ENCODE results near the gene ZNF467.

The ZNF467 gene

DNA sequence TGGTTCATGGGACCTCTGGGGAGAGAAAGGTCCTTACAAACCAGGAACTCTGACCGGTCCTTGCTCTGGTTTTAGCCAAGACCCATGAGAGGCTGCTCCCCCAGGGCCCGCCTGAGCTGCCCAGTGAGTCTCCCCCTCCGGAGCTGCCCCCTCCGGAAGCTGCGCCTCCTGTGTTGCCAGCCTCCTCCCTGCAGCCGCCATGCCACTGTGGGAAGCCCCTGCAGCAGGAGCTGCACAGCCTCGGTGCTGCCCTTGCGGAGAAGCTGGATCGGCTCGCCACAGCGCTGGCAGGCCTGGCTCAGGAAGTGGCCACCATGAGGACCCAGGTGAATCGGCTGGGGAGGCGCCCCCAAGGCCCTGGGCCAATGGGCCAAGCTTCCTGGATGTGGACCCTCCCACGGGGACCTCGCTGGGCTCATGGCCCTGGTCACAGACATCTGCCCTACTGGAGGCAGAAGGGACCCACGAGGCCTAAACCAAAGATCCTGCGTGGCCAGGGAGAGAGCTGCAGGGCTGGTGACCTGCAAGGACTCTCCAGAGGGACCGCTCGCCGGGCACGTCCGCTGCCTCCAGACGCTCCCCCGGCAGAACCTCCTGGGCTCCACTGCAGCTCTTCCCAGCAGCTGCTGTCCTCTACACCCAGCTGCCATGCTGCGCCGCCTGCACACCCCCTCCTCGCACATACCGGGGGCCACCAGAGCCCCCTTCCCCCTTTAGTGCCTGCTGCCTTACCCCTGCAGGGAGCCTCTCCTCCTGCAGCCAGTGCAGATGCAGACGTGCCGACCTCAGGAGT is 40.1 kb downstream of the ZNF467 start:
- no peak for ATAC-seq
- TF ChIP-seq, protein P1, sequence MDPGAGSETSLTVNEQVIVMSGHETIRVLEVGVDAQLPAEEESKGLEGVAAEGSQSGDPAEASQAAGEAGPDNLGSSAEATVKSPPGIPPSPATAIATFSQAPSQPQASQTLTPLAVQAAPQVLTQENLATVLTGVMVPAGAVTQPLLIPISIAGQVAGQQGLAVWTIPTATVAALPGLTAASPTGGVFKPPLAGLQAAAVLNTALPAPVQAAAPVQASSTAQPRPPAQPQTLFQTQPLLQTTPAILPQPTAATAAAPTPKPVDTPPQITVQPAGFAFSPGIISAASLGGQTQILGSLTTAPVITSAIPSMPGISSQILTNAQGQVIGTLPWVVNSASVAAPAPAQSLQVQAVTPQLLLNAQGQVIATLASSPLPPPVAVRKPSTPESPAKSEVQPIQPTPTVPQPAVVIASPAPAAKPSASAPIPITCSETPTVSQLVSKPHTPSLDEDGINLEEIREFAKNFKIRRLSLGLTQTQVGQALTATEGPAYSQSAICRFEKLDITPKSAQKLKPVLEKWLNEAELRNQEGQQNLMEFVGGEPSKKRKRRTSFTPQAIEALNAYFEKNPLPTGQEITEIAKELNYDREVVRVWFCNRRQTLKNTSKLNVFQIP (CRISPR knock-in tag; IDR thresholded peaks at IDR 0.05; ENCODE audit: borderline replicate concordance, low read depth): no peak
- TF ChIP-seq, protein P2, sequence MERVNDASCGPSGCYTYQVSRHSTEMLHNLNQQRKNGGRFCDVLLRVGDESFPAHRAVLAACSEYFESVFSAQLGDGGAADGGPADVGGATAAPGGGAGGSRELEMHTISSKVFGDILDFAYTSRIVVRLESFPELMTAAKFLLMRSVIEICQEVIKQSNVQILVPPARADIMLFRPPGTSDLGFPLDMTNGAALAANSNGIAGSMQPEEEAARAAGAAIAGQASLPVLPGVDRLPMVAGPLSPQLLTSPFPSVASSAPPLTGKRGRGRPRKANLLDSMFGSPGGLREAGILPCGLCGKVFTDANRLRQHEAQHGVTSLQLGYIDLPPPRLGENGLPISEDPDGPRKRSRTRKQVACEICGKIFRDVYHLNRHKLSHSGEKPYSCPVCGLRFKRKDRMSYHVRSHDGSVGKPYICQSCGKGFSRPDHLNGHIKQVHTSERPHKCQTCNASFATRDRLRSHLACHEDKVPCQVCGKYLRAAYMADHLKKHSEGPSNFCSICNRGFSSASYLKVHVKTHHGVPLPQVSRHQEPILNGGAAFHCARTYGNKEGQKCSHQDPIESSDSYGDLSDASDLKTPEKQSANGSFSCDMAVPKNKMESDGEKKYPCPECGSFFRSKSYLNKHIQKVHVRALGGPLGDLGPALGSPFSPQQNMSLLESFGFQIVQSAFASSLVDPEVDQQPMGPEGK (CRISPR knock-in tag; IDR thresholded peaks at IDR 0.05; ENCODE audit: borderline replicate concordance): no peak

DNA sequence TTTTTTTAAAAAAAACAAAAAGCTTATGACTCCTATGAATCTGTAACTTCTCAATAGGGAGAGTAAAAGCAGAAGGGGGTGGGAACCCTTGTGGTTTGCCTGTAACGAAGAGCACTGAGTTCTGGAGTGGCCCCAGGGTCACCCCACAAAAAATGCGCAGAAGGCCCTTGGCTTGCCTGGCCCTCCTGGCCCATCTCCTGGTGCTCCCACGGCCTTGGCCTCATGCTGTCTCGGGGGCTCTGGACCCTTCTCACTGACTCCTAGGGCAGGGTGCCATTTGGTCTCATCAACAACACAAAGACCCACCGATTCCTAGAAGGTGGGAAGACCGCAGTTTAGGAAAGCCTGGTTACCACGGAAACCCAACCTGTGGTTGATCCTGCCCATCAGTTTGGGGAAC is 40.8 kb downstream of the ZNF467 start:
- ATAC-seq: no peak
- TF ChIP-seq TOX (CRISPR knock-in tag; IDR thresholded peaks at IDR 0.05; ENCODE audit: borderline replicate concordance) (no peak), SNAI2 (CRISPR knock-in tag; IDR thresholded peaks at IDR 0.05) (no peak), ARNTL (CRISPR knock-in tag; IDR thresholded peaks at IDR 0.05; ENCODE audit: borderline replicate concordance, low read depth) (no peak)
- TF ChIP-seq, protein P3, sequence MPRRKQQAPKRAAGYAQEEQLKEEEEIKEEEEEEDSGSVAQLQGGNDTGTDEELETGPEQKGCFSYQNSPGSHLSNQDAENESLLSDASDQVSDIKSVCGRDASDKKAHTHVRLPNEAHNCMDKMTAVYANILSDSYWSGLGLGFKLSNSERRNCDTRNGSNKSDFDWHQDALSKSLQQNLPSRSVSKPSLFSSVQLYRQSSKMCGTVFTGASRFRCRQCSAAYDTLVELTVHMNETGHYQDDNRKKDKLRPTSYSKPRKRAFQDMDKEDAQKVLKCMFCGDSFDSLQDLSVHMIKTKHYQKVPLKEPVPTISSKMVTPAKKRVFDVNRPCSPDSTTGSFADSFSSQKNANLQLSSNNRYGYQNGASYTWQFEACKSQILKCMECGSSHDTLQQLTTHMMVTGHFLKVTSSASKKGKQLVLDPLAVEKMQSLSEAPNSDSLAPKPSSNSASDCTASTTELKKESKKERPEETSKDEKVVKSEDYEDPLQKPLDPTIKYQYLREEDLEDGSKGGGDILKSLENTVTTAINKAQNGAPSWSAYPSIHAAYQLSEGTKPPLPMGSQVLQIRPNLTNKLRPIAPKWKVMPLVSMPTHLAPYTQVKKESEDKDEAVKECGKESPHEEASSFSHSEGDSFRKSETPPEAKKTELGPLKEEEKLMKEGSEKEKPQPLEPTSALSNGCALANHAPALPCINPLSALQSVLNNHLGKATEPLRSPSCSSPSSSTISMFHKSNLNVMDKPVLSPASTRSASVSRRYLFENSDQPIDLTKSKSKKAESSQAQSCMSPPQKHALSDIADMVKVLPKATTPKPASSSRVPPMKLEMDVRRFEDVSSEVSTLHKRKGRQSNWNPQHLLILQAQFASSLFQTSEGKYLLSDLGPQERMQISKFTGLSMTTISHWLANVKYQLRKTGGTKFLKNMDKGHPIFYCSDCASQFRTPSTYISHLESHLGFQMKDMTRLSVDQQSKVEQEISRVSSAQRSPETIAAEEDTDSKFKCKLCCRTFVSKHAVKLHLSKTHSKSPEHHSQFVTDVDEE (CRISPR knock-in tag; IDR thresholded peaks at IDR 0.05): no peak
- TF ChIP-seq, protein P4, sequence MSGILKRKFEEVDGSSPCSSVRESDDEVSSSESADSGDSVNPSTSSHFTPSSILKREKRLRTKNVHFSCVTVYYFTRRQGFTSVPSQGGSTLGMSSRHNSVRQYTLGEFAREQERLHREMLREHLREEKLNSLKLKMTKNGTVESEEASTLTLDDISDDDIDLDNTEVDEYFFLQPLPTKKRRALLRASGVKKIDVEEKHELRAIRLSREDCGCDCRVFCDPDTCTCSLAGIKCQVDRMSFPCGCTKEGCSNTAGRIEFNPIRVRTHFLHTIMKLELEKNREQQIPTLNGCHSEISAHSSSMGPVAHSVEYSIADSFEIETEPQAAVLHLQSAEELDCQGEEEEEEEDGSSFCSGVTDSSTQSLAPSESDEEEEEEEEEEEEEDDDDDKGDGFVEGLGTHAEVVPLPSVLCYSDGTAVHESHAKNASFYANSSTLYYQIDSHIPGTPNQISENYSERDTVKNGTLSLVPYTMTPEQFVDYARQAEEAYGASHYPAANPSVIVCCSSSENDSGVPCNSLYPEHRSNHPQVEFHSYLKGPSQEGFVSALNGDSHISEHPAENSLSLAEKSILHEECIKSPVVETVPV (CRISPR knock-in tag; IDR thresholded peaks at IDR 0.05): no peak
- TF ChIP-seq, protein P5, sequence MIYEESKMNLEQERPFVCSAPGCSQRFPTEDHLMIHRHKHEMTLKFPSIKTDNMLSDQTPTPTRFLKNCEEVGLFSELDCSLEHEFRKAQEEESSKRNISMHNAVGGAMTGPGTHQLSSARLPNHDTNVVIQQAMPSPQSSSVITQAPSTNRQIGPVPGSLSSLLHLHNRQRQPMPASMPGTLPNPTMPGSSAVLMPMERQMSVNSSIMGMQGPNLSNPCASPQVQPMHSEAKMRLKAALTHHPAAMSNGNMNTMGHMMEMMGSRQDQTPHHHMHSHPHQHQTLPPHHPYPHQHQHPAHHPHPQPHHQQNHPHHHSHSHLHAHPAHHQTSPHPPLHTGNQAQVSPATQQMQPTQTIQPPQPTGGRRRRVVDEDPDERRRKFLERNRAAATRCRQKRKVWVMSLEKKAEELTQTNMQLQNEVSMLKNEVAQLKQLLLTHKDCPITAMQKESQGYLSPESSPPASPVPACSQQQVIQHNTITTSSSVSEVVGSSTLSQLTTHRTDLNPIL (CRISPR knock-in tag; IDR thresholded peaks at IDR 0.05; ENCODE audit: low read depth): no peak

DNA sequence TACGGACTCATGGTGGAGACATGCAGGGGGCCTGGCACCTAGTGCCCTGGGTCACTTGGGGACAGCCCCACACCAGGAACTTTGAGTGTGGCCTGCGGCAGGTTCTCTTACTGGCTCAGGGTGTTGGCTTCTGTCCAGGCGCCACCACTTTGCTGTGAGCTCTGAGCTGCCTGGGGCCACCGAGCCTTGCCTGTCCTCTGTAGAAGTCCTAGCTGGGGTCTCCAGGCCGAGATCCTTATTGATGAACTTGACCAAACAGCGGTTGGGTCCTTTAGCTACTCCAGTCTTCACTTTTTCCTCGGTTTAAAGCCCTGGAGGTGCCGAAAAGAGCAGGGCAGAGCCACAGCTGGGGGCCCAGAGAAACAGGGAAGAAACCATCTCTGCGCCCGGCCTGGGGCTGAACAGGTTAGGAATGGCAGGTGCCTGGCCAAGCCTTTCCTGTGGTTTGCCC is 41.3 kb downstream of the ZNF467 start:
- ATAC-seq: no peak
- TF ChIP-seq, protein P1 (CRISPR knock-in tag; IDR thresholded peaks at IDR 0.05; ENCODE audit: borderline replicate concordance, low read depth): no peak
- TF ChIP-seq ZNF70 (CRISPR knock-in tag; IDR thresholded peaks at IDR 0.05) (no peak), ARNTL (CRISPR knock-in tag; IDR thresholded peaks at IDR 0.05; ENCODE audit: borderline replicate concordance, low read depth) (no peak), ESRRG (CRISPR knock-in tag; IDR thresholded peaks at IDR 0.05) (no peak), PPARA (CRISPR knock-in tag; IDR thresholded peaks at IDR 0.05; ENCODE audit: borderline replicate concordance) (no peak), TCF4 (CRISPR knock-in tag; IDR thresholded peaks at IDR 0.05; ENCODE audit: borderline replicate concordance) (no peak), ZNF565 (CRISPR knock-in tag; conservative IDR thresholded peaks at IDR 0.05; ENCODE audit: low read depth) (no peak), RARB (CRISPR knock-in tag; IDR thresholded peaks at IDR 0.05) (no peak), GLIS3 (CRISPR knock-in tag; IDR thresholded peaks at IDR 0.05) (no peak), ZFP30 (CRISPR knock-in tag; IDR thresholded peaks at IDR 0.05) (no peak), CSDC2 (CRISPR knock-in tag; IDR thresholded peaks at IDR 0.05) (no peak)
- TF ChIP-seq, protein P4 (CRISPR knock-in tag; IDR thresholded peaks at IDR 0.05): no peak
- TF ChIP-seq, protein P2 (CRISPR knock-in tag; IDR thresholded peaks at IDR 0.05; ENCODE audit: borderline replicate concordance): no peak
- TF ChIP-seq, protein P3 (CRISPR knock-in tag; IDR thresholded peaks at IDR 0.05): no peak

Data from SK-N-SH treated with all-trans-retinoic acid at 6 μM for 48 hours (cell line).